Nephron (organoid): ENCODE data around the gene RTN3.

Experiments used
- H3K27ac Mint-ChIP-seq, 3 experiments: 2 replicates each; pipeline ENCODE4 v1.8.0; 2020; ENCODE audit warnings: mixed read lengths in 3 of 3, mild to moderate bottlenecking in 2 of 3, moderate library complexity in 1 of 3
- H3K27me3 Mint-ChIP-seq: 2 replicates; pipeline ENCODE4 v1.8.0; 2021; ENCODE audit warnings: low read depth, mild to moderate bottlenecking, moderate library complexity, mixed read lengths
- H3K36me3 Mint-ChIP-seq: 2 replicates; pipeline ENCODE4 v1.8.0; 2020; ENCODE audit warnings: low read depth, mixed read lengths
- H3K4me1 Mint-ChIP-seq: 2 replicates; pipeline ENCODE4 v1.8.0; 2020; ENCODE audit warnings: mixed read lengths
- H3K4me3 Mint-ChIP-seq, 3 experiments: 2 replicates each; pipeline ENCODE4 v1.8.0; 2020; ENCODE audit warnings: mild to moderate bottlenecking in 3 of 3, mixed read lengths in 3 of 3, moderate library complexity in 2 of 3
- H3K9me3 Mint-ChIP-seq: 2 replicates; pipeline ENCODE4 v1.8.0; 2020; ENCODE audit warnings: mixed read lengths
- CTCF ChIP-seq, 3 experiments: fragments of 200-600 bp; sonication (generic); IDR thresholded peaks; one replicate each; pipeline ENCODE4 v1.5.0; 2021; ENCODE audit warnings: antibody characterized with exemption in 3 of 3; ENCODE audit not compliant: unreplicated experiment in 3 of 3

Gene RTN3

GRCh38 chr11:63804259-63804658 is 123.0 kb downstream of the RTN3 start:
- no peaks in the 10 kb centered on the region for H3K9me3 Mint-ChIP-seq
- no peak overlapping the region for H3K4me3 Mint-ChIP-seq
- no peaks in the 10 kb centered on the region for H3K27me3 Mint-ChIP-seq
- no peak overlapping the region for H3K27ac Mint-ChIP-seq
- no peaks in the 10 kb centered on the region for H3K36me3 Mint-ChIP-seq
- TF ChIP-seq CTCF (IDR thresholded peaks at IDR 0.05; ENCODE audit: unreplicated experiment in 3 of 3) = no peak
- H3K4me1 Mint-ChIP-seq = no peaks in the 10 kb centered on the region

- H3K27ac Mint-ChIP-seq = no peak overlapping the region
- no peaks in the 10 kb centered on the region for H3K27me3 Mint-ChIP-seq
- no peaks in the 10 kb centered on the region for H3K9me3 Mint-ChIP-seq
- no peaks in the 10 kb centered on the region for H3K4me1 Mint-ChIP-seq
- no peaks in the 10 kb centered on the region for H3K36me3 Mint-ChIP-seq
- H3K4me3 Mint-ChIP-seq = no peak overlapping the region
- TF ChIP-seq CTCF (IDR thresholded peaks at IDR 0.05; ENCODE audit: unreplicated experiment in 3 of 3) = no peak
Observed at GRCh38 chr11:63805844-63806415, 124.6 kb downstream of the RTN3 start.
